GM12874 (cell line): ENCODE data around the gene FAM43A.

Source experiments
- TF ChIP-seq, protein P1 (sequence below): IDR thresholded peaks from 2 replicates; pipeline ENCODE4 v1.5.1; 2011; ENCODE audit warnings: low read depth, mild to moderate bottlenecking, control low read depth, low read length, moderate library complexity; ENCODE audit not compliant: insufficient read depth

FAM43A gene

DNA sequence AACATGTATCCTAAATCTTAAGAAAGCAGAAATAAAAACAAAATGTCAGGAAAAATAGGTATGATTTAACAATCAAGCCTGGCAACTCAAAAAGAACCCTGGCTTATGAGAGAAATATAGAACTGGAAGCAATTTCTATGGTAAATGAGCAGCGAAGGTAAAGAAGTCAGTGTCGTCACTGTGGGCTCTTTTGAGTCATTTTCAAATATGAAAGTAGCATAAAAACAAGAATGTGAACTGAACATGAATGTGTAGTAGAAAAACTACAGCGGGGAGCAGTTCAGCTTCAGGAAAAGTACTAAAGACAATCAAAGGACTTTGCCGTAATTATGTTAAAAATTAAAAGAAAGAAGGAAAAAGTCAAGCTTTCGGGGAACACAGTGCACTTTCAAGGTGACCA lies 31.2 kb upstream of the FAM43A start:
- TF ChIP-seq, protein P1, sequence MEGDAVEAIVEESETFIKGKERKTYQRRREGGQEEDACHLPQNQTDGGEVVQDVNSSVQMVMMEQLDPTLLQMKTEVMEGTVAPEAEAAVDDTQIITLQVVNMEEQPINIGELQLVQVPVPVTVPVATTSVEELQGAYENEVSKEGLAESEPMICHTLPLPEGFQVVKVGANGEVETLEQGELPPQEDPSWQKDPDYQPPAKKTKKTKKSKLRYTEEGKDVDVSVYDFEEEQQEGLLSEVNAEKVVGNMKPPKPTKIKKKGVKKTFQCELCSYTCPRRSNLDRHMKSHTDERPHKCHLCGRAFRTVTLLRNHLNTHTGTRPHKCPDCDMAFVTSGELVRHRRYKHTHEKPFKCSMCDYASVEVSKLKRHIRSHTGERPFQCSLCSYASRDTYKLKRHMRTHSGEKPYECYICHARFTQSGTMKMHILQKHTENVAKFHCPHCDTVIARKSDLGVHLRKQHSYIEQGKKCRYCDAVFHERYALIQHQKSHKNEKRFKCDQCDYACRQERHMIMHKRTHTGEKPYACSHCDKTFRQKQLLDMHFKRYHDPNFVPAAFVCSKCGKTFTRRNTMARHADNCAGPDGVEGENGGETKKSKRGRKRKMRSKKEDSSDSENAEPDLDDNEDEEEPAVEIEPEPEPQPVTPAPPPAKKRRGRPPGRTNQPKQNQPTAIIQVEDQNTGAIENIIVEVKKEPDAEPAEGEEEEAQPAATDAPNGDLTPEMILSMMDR = no peak

DNA sequence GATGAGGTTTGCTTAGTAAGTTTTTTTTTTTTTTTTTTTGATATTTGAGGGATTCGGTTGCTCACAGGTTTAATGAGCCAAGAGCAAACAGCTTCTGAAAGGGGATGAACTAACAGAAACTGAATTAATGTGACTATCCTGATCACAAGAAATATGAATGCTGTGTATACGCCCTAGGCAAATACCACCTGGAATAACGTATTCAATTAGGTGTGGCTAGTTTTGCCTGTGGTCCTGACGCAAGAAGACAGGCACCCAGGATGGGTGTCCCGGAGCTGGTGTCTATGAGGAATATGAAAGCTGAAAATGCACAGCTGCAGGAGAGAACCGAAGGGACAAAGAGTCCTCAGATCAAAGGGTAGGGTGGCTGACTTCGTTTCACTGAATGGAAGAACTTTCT lies 28.2 kb upstream of the FAM43A start:
- TF ChIP-seq, protein P1 = no peak

DNA sequence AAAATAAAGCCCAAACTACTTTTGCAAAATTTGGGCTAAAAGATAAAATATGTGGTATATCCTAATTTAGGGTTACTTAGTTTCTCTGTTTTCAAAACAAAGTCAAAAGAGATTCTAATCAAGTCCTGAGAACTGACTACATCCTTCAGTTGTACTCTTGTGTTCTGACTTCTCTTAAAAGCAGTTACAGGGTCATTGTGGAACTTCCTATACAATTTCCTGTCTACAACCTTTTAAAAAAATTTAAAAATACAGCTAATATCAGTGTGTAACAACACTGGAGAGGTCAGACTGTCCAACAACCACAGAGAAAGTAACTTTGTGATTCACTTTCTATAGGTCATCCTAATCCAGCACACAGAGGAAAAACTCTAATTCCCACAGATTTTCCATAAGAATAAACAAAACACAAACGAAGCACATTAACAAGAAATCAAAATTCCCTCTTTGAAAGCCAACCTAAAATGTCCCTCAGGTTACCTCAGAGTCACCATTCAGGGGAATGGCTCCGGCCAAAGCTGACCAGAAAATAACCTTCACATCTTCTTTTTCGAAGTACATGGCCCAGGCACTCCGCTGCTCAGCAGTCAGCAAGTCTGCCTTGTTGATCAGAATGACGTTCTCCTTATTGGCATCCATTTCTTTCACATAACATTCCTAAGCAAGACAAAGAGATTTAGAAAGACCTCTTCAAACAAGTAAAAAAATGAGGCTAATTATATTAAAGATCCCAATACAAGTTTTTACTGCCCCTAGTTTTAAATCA lies 27.0 kb upstream of the FAM43A start:
- TF ChIP-seq, protein P1 = no peak

DNA sequence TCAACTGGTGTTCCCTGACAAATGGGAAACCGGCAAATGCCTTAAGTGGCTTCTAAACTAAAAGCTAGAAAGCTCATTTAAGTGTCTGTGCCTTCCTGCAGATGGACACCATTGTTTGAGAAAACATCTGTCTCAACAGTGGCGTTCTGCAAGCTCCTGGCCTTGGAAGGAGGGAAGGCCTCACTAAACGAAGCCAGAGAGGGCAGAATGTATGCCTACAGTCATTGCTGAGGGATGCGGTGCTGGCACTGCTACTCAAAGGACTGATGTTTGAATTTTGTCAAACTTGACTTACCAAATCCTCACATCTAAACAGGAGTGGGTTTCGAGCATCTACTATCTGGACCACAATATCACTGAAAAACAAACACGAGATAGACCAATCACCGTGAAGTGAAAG lies 25.9 kb upstream of the FAM43A start:
- TF ChIP-seq, protein P1 = no peak

DNA sequence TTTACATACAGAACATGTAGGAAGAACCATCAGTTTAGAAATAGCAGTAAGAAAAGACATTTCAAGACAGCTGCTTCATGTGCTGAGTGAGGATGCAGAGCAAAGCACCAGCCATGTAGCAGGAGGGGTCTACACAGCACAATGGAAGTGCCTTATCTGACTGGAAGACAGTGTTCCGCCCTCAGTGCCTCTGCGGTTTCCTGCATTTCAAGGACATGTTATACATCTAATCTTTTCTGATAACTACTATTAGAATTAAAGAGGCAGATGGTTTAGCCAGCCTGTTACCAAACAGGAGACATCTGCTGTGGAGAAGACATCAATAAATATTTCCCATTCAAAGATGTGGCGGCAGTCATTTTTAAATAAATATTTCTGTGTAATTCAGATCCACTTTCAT lies 24.3 kb upstream of the FAM43A start:
- TF ChIP-seq, protein P1 = no peak

DNA sequence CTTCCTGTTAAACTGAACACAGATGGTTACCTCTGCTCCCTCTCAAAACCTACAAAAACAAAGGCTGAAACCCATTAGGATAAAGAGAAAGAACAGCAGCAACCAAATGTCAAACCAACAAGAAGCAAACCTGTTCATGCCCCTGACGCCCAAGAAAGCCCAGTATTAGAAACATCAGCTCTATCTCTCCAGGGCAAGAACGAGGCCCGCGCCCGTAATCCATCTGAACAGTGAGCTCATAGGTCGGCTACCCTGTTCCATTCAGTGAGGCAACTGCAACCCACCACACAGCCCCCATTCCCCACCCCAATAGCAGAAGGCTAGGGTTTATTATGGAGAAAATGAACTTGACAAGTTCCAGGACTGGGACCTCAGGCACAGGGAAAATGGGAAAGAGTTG lies 23.7 kb upstream of the FAM43A start:
- TF ChIP-seq, protein P1 = no peak

DNA sequence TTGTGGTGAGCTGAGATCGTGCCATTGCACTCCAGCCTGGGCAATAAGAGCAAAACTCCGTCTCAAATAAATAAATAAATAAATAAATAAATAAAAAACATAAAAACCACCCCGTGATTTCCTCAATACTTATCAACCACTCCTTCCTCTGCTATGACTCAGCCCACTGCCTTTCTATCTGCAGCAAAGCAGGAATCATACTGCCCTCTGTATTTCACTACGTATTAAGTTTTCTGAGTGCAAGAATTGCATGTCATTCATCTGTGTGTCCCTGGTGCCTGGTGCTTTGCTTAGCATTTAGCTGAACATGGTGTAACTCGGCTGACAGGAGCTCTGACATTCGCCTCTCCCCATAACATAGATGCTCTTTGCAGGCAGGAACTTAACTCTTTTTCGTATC lies 20.8 kb upstream of the FAM43A start:
- TF ChIP-seq, protein P1 = no peak
